ENCODE measurements around the gene ACTR2.
"Not testable (repeated sequence)": the region's sequence is repeated elsewhere in the genome, so short reads cannot be mapped to it uniquely, and the experiment has no call there.

The ACTR2 gene

GRCh38 chr2:65227456-65228262 lies at the start of gene ACTR2:
Gene ACTR2 (plus strand): TSS chr2:65227831. CDS start chr2:65227910, 79 bp downstream.
- peak; percentile 91 to 92 for DNase-seq

- DNase-seq, result no peak
Measured at GRCh38 chr2:65182570-65182969, 45.1 kb upstream of the ACTR2 start.

GRCh38 chr2:65183406-65183805 lies 44.2 kb upstream of the ACTR2 start:
- DNase-seq, result not testable (repeated sequence)

- no peak for DNase-seq
Measured at GRCh38 chr2:65185012-65185411, 42.6 kb upstream of the ACTR2 start.

GRCh38 chr2:65186093-65186868 lies 41.4 kb upstream of the ACTR2 start:
- no peak for DNase-seq

- DNase-seq, result peak; percentile 46 to 66
Measured at GRCh38 chr2:65186872-65187851, 40.5 kb upstream of the ACTR2 start.

GRCh38 chr2:65193446-65193845 lies 34.2 kb upstream of the ACTR2 start:
- DNase-seq, result no peak

GRCh38 chr2:65198737-65199136 lies 28.9 kb upstream of the ACTR2 start:
- DNase-seq, result no peak

- no peak for DNase-seq
Measured at GRCh38 chr2:65199166-65199565, 28.5 kb upstream of the ACTR2 start.

- no peak for DNase-seq
Measured at GRCh38 chr2:65199891-65200290, 27.7 kb upstream of the ACTR2 start.

- DNase-seq, result no peak
Measured at GRCh38 chr2:65204461-65205210, 23.0 kb upstream of the ACTR2 start.

- DNase-seq, result no peak
Measured at GRCh38 chr2:65212115-65212514, 15.5 kb upstream of the ACTR2 start.

GRCh38 chr2:65212619-65213018 lies 15.0 kb upstream of the ACTR2 start:
- DNase-seq, result no peak

- DNase-seq, result no peak
Measured at GRCh38 chr2:65213035-65213434, 14.6 kb upstream of the ACTR2 start.

- DNase-seq, result no peak
Measured at GRCh38 chr2:65214361-65214760, 13.3 kb upstream of the ACTR2 start.

GRCh38 chr2:65214843-65215242 lies 12.8 kb upstream of the ACTR2 start:
- DNase-seq, result no peak

- DNase-seq, result no peak
Measured at GRCh38 chr2:65215946-65216345, 11.7 kb upstream of the ACTR2 start.

GRCh38 chr2:65220432-65221131 lies 7.0 kb upstream of the ACTR2 start:
- DNase-seq, result no peak

GRCh38 chr2:65221275-65221674 lies 6.4 kb upstream of the ACTR2 start:
- DNase-seq, result not testable (repeated sequence)

GRCh38 chr2:65227020-65227455 lies 593 bp upstream of the ACTR2 start:
- no peak for DNase-seq

- DNase-seq, result peak in 1 of 2 donors; percentile 7
Measured at GRCh38 chr2:65228263-65228750, 676 bp downstream of the ACTR2 start.

Measured in activated CD4-positive, alpha-beta T cell treated with anti-CD3 and anti-CD28 coated beads for 4 hours (primary cell).